ENCODE data around the gene CHRM2.

GRCh38 chr7:136976504-136977251 is 108.2 kb downstream of the CHRM2 start:
- no peak for TF ChIP-seq CTCF (conservative IDR thresholded peaks at IDR 0.05; ENCODE audit: low read length)
- TF ChIP-seq EZH2phosphoT487 (IDR thresholded peaks at IDR 0.05; ENCODE audit: borderline replicate concordance, low read depth, low read length), result no peak
